Measurements from ENCODE around the gene C21orf58.

C21orf58 gene

DNA sequence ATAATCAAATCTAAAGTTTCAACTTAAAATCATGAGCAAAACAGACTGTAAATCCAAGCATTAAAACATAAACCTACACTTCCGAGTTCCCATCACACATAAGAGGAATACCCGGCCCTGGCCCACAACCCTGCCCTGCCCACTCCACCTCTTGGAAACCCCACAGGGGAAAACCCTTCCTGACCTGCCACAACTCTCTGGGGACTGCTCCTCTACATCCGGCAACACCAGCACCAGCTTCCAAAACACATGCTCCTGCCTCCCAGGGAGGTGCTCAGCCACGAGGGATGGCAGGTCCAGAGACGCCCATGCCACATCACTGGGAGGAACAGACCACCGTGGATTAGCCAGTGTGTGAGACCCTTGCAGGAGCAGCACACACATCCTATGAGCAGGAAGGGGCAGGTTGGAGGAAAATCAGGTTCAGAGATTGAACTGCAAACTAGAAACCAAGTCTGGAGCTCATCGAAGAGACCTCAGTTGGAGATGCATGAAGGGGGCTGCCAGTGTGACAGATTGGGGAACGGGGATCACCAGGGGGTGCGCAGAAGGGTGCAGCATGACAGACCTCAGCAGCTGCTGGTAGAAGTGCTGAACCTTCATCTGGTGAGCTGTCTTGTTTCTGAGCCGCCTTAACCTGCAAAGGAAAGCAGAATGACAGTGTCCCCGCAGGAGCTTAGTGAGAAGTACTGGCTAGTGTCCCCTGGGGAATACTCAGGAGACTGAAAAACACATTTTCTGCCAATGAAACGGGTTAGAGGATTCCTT is 69.3 kb downstream of the C21orf58 start:
- DNase-seq = no peak

DNA sequence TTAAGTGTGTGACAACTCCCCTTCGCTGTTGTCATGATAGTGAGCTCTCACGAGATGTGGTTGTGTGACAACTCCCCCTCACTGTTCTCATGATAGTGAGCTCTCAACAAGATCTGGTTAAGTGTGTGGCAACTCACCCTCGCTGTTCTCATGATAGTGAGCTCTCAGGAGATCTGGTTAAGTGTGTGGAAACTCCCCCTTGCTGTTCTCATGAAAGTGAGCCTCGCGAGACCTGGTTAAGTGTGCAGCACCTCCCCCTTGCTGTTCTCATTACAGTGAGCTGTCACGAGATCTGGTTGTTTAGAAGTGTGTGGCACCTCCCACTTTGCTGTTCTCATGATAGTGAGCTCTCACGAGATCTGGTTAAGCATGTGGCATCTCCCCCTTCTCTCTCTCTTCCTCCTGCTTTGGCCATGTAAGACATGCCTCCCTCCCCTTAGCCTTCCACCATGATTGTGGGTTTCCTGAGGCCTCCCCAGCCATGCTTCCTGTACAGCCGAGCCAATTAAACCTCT is 70.0 kb downstream of the C21orf58 start:
- DNase-seq = peak in 3 of 4 experiments; percentile 27 to 38 (median 29)

DNA sequence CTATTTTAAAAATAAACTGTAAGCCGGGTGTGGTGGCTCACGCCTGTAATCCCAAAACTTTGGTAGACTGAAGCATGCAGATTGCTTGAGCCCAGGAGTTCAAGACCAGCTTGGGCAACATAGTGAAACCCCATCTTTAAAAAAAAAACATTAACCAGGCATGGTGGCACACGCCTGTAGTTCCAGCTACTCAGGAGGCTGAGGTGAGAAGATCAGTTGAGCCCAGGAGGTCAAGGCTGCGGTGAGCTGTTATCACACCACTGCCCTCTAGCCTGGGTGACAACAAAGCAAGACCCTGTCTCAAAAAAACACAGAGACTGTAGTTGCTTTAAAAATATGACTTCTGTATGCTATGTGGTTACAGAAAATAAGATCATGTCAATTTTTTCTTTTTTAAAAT is 70.8 kb downstream of the C21orf58 start:
- no peak for DNase-seq
